ENCODE data around the gene SRSF7. TPM values are rescaled to one million over a fixed set of nuclear protein-coding genes. Genes with fewer than 3 reads are reported as not detected.

Gene SRSF7
- polyA plus RNA-seq (193 to 316 TPM (median 229 TPM) in 3 replicates), polyA minus RNA-seq (87.9 to 182 TPM (median 109 TPM) in 3 replicates)
- 70.5 TPM for polyA plus RNA-seq (2011; ENCODE audit: low read depth)
- 126 and 150 TPM in 2 replicates for polyA plus RNA-seq (2011; cell fraction: cytosol; rRNA removed)
- 166 and 255 TPM in 2 replicates for polyA plus RNA-seq (2011; cell fraction: nucleus; rRNA removed)
- 72.0 and 168 TPM in 2 replicates for polyA plus RNA-seq (2012; ENCODE audit: low replicate concordance)
- polyA minus RNA-seq (2011; cell fraction: cytosol; rRNA and poly(A)+ RNA removed), result 75.2 TPM
- polyA minus RNA-seq (2011; cell fraction: nucleus; rRNA and poly(A)+ RNA removed), result 42.4 and 62.1 TPM in 2 replicates

DNA sequence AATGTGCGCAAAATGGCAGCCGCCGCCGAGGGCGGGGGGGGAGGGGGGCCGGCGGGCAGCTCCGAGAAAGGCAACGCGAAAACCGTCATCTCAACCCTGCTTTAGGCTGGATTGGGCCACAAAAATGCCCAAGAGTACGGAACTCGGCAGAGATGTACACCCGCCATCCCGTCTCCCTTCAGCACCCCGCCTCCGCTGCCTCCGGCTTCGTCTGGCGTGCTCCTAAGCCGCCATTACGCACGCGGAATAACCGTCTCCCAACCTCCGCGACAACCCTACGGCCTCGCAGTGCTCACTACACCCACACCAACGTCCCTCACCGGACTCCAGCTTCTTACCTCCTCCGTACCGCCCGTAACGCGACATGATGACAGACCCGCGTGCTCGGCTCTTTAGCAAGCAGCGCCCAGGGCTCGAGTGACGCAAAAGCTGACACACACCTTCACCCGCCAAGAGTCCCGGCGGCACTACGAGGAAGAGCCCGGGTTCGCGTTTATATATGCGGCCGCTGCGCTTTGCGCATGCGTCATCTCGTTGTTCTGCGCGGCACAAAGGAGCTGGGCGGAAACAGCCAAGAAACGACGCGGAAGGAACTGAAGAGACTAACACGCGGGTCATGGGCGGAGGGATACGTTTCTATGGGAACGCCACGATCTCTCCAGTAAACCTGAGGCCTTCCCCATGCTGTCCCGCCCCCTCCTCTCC is at the start of gene SRSF7:
SRSF7 (minus strand) TSS at position 471 of the 705 bp plus-strand sequence; CDS start at position 366, 105 bp downstream.
- dilution Hi-C loops (cut with MboI; ENCODE audit: extremely low pct_ligation_motif_present, low sequenced_read_pairs), result no loop called here
- FAIRE-seq, result peak; percentile 83
- H3K36me3 ChIP-seq (ENCODE audit: control insufficient read depth in 2 of 2, extremely low read depth in 1 of 2, insufficient read depth in 2 of 2, low read length in 2 of 2), result peaks cover 17 to 37% of the 10 kb centered on the region in 2 experiments
- H3K4me2 ChIP-seq (ENCODE audit: control insufficient read depth, extremely low read depth, insufficient read depth, low read depth, low read length), result peak within 1 kb of the TSS; percentile 98
- H3K9me1 ChIP-seq (ENCODE audit: control insufficient read depth, extremely low read depth, insufficient read depth, low read length), result no peaks in the 10 kb centered on the region
- peak within 1 kb of the TSS; percentile 99 for H3K27ac ChIP-seq (ENCODE audit: control insufficient read depth, insufficient read depth, low read length)
- no peak for TF ChIP-seq EZH2 (IDR thresholded peaks at IDR 0.05; ENCODE audit: low read length)
- TF ChIP-seq, protein P1, sequence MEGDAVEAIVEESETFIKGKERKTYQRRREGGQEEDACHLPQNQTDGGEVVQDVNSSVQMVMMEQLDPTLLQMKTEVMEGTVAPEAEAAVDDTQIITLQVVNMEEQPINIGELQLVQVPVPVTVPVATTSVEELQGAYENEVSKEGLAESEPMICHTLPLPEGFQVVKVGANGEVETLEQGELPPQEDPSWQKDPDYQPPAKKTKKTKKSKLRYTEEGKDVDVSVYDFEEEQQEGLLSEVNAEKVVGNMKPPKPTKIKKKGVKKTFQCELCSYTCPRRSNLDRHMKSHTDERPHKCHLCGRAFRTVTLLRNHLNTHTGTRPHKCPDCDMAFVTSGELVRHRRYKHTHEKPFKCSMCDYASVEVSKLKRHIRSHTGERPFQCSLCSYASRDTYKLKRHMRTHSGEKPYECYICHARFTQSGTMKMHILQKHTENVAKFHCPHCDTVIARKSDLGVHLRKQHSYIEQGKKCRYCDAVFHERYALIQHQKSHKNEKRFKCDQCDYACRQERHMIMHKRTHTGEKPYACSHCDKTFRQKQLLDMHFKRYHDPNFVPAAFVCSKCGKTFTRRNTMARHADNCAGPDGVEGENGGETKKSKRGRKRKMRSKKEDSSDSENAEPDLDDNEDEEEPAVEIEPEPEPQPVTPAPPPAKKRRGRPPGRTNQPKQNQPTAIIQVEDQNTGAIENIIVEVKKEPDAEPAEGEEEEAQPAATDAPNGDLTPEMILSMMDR (optimal IDR thresholded peaks at IDR 0.05 in 1 of 3, IDR thresholded peaks at IDR 0.05 in 1 of 3, conservative IDR thresholded peaks at IDR 0.05 in 1 of 3; ENCODE audit: extremely low read depth in 1 of 3, insufficient read depth in 2 of 3, low read length in 3 of 3), result no peak
- H3K9ac ChIP-seq (ENCODE audit: control insufficient read depth, extremely low read depth, insufficient read depth, low read length), result peak within 1 kb of the TSS; percentile 100
- H3K4me3 ChIP-seq (ENCODE audit: control insufficient read depth in 2 of 3, extremely low read depth in 1 of 3, insufficient read depth in 2 of 3, low read depth in 1 of 3, low read length in 3 of 3), result peak within 1 kb of the TSS; percentile 80 to 98 (median 83)
- peaks cover 51% of the 10 kb centered on the region for H3K79me2 ChIP-seq (ENCODE audit: control insufficient read depth, insufficient read depth, low read length)
- peaks cover 31% of the 10 kb centered on the region for H4K20me1 ChIP-seq (ENCODE audit: control insufficient read depth, extremely low read depth, insufficient read depth, low read length)
- no peaks in the 10 kb centered on the region for H3K27me3 ChIP-seq (ENCODE audit: control insufficient read depth, extremely low read depth, insufficient read depth, low read length)
- DNase-seq (ENCODE audit: low read depth, low spot score), result peak; percentile 92
- H2AFZ ChIP-seq (ENCODE audit: control insufficient read depth, low read length), result peak within 1 kb of the TSS; percentile 99
- peaks cover 30% of the 10 kb centered on the region for H3K4me1 ChIP-seq (ENCODE audit: control insufficient read depth, extremely low read depth, insufficient read depth, low read length)
- H3K9me3 ChIP-seq (ENCODE audit: control insufficient read depth, low read depth, low read length), result no peaks in the 10 kb centered on the region

GRCh38 chr2:38797953-38798352 is 46.8 kb upstream of the SRSF7 start:
- Histone ChIP-seq H3K9ac (ENCODE audit: control insufficient read depth, extremely low read depth, insufficient read depth, low read length) (no peak overlapping the region), H2AFZ (ENCODE audit: control insufficient read depth, low read length) (no peak overlapping the region), H3K36me3 (ENCODE audit: control insufficient read depth in 2 of 2, extremely low read depth in 1 of 2, insufficient read depth in 2 of 2, low read length in 2 of 2) (peaks cover 4 to 10% of the 10 kb centered on the region in 2 experiments), H3K4me2 (ENCODE audit: control insufficient read depth, extremely low read depth, insufficient read depth, low read depth, low read length) (no peak overlapping the region), H4K20me1 (ENCODE audit: control insufficient read depth, extremely low read depth, insufficient read depth, low read length) (no peaks in the 10 kb centered on the region), H3K9me3 (ENCODE audit: control insufficient read depth, low read depth, low read length) (no peaks in the 10 kb centered on the region), H3K4me3 (ENCODE audit: control insufficient read depth in 2 of 3, extremely low read depth in 1 of 3, insufficient read depth in 2 of 3, low read depth in 1 of 3, low read length in 3 of 3) (no peak overlapping the region), H3K9me1 (ENCODE audit: control insufficient read depth, extremely low read depth, insufficient read depth, low read length) (no peaks in the 10 kb centered on the region), H3K4me1 (ENCODE audit: control insufficient read depth, extremely low read depth, insufficient read depth, low read length) (no peaks in the 10 kb centered on the region), H3K79me2 (ENCODE audit: control insufficient read depth, insufficient read depth, low read length) (no peaks in the 10 kb centered on the region), H3K27ac (ENCODE audit: control insufficient read depth, insufficient read depth, low read length) (no peak overlapping the region), H3K27me3 (ENCODE audit: control insufficient read depth, extremely low read depth, insufficient read depth, low read length) (no peaks in the 10 kb centered on the region)
- FAIRE-seq (no peak), DNase-seq (ENCODE audit: low read depth, low spot score) (no peak)
- no peak for TF ChIP-seq EZH2 (IDR thresholded peaks at IDR 0.05; ENCODE audit: low read length)
- TF ChIP-seq, protein P1 (optimal IDR thresholded peaks at IDR 0.05 in 1 of 3, IDR thresholded peaks at IDR 0.05 in 1 of 3, conservative IDR thresholded peaks at IDR 0.05 in 1 of 3; ENCODE audit: extremely low read depth in 1 of 3, insufficient read depth in 2 of 3, low read length in 3 of 3), result no peak
- dilution Hi-C loops (cut with MboI; ENCODE audit: extremely low pct_ligation_motif_present, low sequenced_read_pairs), result no loop called here

Measured in keratinocyte (primary cell).